HG02981 (cell line): Measurements from ENCODE around the gene SREBF2.
"Not testable (repeated sequence)": the region's sequence is repeated elsewhere in the genome, so short reads cannot be mapped to it uniquely, and the experiment has no call there.

ENCODE experiments used
- ATAC-seq: cut with Tn5 transposase; IDR thresholded peaks from one replicate; pipeline ENCODE4 v1.9.1; 2021; ENCODE audit warnings: mild to moderate bottlenecking, moderate library complexity; ENCODE audit not compliant: unreplicated experiment

Gene SREBF2

GRCh38 chr22:41841085-41841712, 8.3 kb downstream of the SREBF2 start:
- ATAC-seq, result no peak

GRCh38 chr22:41842996-41843970, 10.4 kb downstream of the SREBF2 start:
- ATAC-seq, result no peak

GRCh38 chr22:41844036-41844435, 11.1 kb downstream of the SREBF2 start:
- ATAC-seq, result no peak

- ATAC-seq, result no peak
Measured at GRCh38 chr22:41844513-41844912, 11.6 kb downstream of the SREBF2 start.

- ATAC-seq, result no peak
Measured at GRCh38 chr22:41845380-41846267, 12.7 kb downstream of the SREBF2 start.

GRCh38 chr22:41846268-41846987, 13.5 kb downstream of the SREBF2 start:
- ATAC-seq, result no peak

GRCh38 chr22:41847300-41847699, 14.4 kb downstream of the SREBF2 start:
- no peak for ATAC-seq

- no peak for ATAC-seq
Measured at GRCh38 chr22:41848468-41848867, 15.6 kb downstream of the SREBF2 start.

- ATAC-seq, result no peak
Measured at GRCh38 chr22:41856469-41856868, 23.6 kb downstream of the SREBF2 start.

- ATAC-seq, result no peak
Measured at GRCh38 chr22:41857155-41857859, 24.4 kb downstream of the SREBF2 start.

- ATAC-seq, result no peak
Measured at GRCh38 chr22:41857860-41858199, 24.9 kb downstream of the SREBF2 start.

GRCh38 chr22:41862160-41862529, 29.2 kb downstream of the SREBF2 start:
- ATAC-seq, result peak; percentile 45

- ATAC-seq, result peak; percentile 49
Measured at GRCh38 chr22:41862530-41863266, 29.8 kb downstream of the SREBF2 start.

- no peak for ATAC-seq
Measured at GRCh38 chr22:41863472-41863871, 30.6 kb downstream of the SREBF2 start.

GRCh38 chr22:41868556-41868955, 35.7 kb downstream of the SREBF2 start:
- ATAC-seq, result no peak

- not testable (repeated sequence) for ATAC-seq
Measured at GRCh38 chr22:41870081-41870480, 37.2 kb downstream of the SREBF2 start.

GRCh38 chr22:41870786-41871185, 37.9 kb downstream of the SREBF2 start:
- no peak for ATAC-seq

- ATAC-seq, result no peak
Measured at GRCh38 chr22:41873391-41873790, 40.5 kb downstream of the SREBF2 start.

GRCh38 chr22:41874090-41874489, 41.2 kb downstream of the SREBF2 start:
- no peak for ATAC-seq
